Panc1 (cell line): ENCODE results near the gene WLS. TPM values are rescaled to one million over a fixed set of nuclear protein-coding genes. Genes with fewer than 3 reads are reported as not detected.

ENCODE experiments used
- ATAC-seq: fragments of 200-7000 bp; cut with Tn5 transposase; 2 replicates; pipeline ENCODE4 v1.9.1; 2020; ENCODE audit warnings: mild to moderate bottlenecking, moderate library complexity
- BruUV-seq: library from RNA; stranded (reverse); fragments of 400-500 nt; replicated peaks from 2 replicates; lab custom pipeline; 2021; lab: Mats Ljungman, UMichigan
- CTCF ChIA-PET: fragments of 300-600 bp; sonication (Branson Sonifier 250); formaldehyde crosslinking; loops from one replicate; lab custom pipeline; 2022; ENCODE audit warnings: antibody characterized with exemption; lab: Charles Lee
- POLR2A ChIA-PET: fragments of 300-600 bp; sonication (Branson Sonifier 250); formaldehyde crosslinking; loops from one replicate; lab custom pipeline; 2022; ENCODE audit warnings: antibody characterized with exemption; lab: Charles Lee
- DNase-seq: peaks from one replicate; pipeline ENCODE4 v3.0.0-alpha.2; 2010; ENCODE audit warnings: low read depth, low spot score
- H3K27ac ChIP-seq: 2 replicates; pipeline ENCODE4 v1.5.1; 2011; ENCODE audit warnings: mild to moderate bottlenecking, low read length, inconsistent platforms
- H3K27me3 ChIP-seq: fragments of 200-500 bp; sonication (Bioruptor generic); 2 replicates; pipeline ENCODE4 v1.6.0; 2014; ENCODE audit warnings: low read length, inconsistent platforms; ENCODE audit not compliant: control insufficient read depth, insufficient read depth
- H3K36me3 ChIP-seq: fragments of 200-500 bp; sonication (Bioruptor generic); 2 replicates; pipeline ENCODE4 v1.5.1; 2014; ENCODE audit warnings: inconsistent platforms, mild to moderate bottlenecking, low read length, moderate library complexity; ENCODE audit not compliant: control insufficient read depth, insufficient read depth
- H3K4me1 ChIP-seq: 2 replicates; pipeline ENCODE4 v1.5.1; 2011; ENCODE audit warnings: inconsistent platforms, mild to moderate bottlenecking, low read length, moderate library complexity; ENCODE audit not compliant: control insufficient read depth, insufficient read depth
- H3K4me3 ChIP-seq, 2 experiments: 2 replicates each; pipeline ENCODE4 v1.5.1; 2011 to 2012; ENCODE audit warnings: low read depth in 2 of 2, low read length in 2 of 2, mild to moderate bottlenecking in 2 of 2, inconsistent platforms in 1 of 2, moderate library complexity in 1 of 2
- H3K9me3 ChIP-seq: fragments of 200-500 bp; sonication (Bioruptor generic); 2 replicates; pipeline ENCODE4 v1.5.1; 2014; ENCODE audit warnings: low read depth, mild to moderate bottlenecking, inconsistent platforms, low read length, moderate library complexity; ENCODE audit not compliant: control insufficient read depth, insufficient read depth
- CTCF ChIP-seq: fragments of 450-650 bp; IDR thresholded peaks from 2 replicates; pipeline ENCODE4 v1.5.1; 2017; ENCODE audit warnings: mild to moderate bottlenecking
- POLR2AphosphoS5 ChIP-seq: IDR thresholded peaks from 2 replicates; pipeline ENCODE4 v1.6.1; 2012; ENCODE audit warnings: mild to moderate bottlenecking, low read depth, low read length, moderate library complexity
- REST ChIP-seq, 2 experiments: IDR thresholded peaks; 2 replicates each; pipeline ENCODE4 v1.6.1; 2011 to 2012; ENCODE audit warnings: low read depth in 2 of 2, control low read depth in 1 of 2, low read length in 1 of 2, mild to moderate bottlenecking in 1 of 2, moderate library complexity in 1 of 2; ENCODE audit not compliant: insufficient read depth in 1 of 2
- SIN3A ChIP-seq: IDR thresholded peaks from 2 replicates; pipeline ENCODE4 v1.6.1; 2012; ENCODE audit warnings: low read depth, mild to moderate bottlenecking, low read length, moderate library complexity, borderline replicate concordance; ENCODE audit not compliant: insufficient read depth
- TCF7L2 ChIP-seq: IDR thresholded peaks from 2 replicates; pipeline ENCODE4 v1.6.1; 2011; ENCODE audit warnings: mild to moderate bottlenecking, low read depth, low read length, inconsistent platforms
- in situ Hi-C: cut with HindIII; loops from 2 replicates; pipeline ENCODE4 v1.10.0; 2016; ENCODE audit warnings: low sequenced_read_pairs, low pct_unique_long_range_greater_than_20kb
- intact Hi-C: fragments of 100-400 bp; cut with micrococcal nuclease; formaldehyde crosslinking; loops from one replicate; pipeline ENCODE4 v1.10.0; 2022; ENCODE audit not compliant: unreplicated experiment
- total RNA-seq: library from RNA; stranded (reverse); gene quantifications from one replicate; pipeline ENCODE4 v1.2.1, GENCODE V29; 2021; ENCODE audit not compliant: unreplicated experiment

Gene WLS
- total RNA-seq, 1 experiment from 2014 or later: 29.6 TPM

GRCh38 chr1:68191717-68192116 lies 40.6 kb downstream of the WLS start:
- intact Hi-C loops: no loop called here
- TF ChIP-seq POLR2AphosphoS5 (no peak), SIN3A (no peak), TCF7L2 (no peak), CTCF (no peak), REST (IDR thresholded peaks at IDR 0.05; ENCODE audit: insufficient read depth in 1 of 2, low read depth in 2 of 2, low read length in 1 of 2) (no peak)
- POLR2A ChIA-PET: no interaction called here
- DNase-seq (no peak), ATAC-seq (no peak)
- Histone ChIP-seq H3K36me3 (no peaks in the 10 kb centered on the region), H3K4me3 (no peak overlapping the region), H3K27ac (no peak overlapping the region), H3K9me3 (no peaks in the 10 kb centered on the region), H3K27me3 (no peaks in the 10 kb centered on the region), H3K4me1 (no peaks in the 10 kb centered on the region)
- no TSS peak for BruUV-seq
- CTCF ChIA-PET: no interaction called here
- in situ Hi-C loops: no loop called here

GRCh38 chr1:68188644-68189340 lies 43.5 kb downstream of the WLS start:
- BruUV-seq: no TSS peak
- no peak overlapping the region for H3K4me3 ChIP-seq
- TF ChIP-seq TCF7L2 (no peak), SIN3A (no peak), CTCF (no peak), REST (IDR thresholded peaks at IDR 0.05; ENCODE audit: insufficient read depth in 1 of 2, low read depth in 2 of 2, low read length in 1 of 2) (no peak), POLR2AphosphoS5 (no peak)
- ATAC-seq (no peak), DNase-seq (no peak)
- ChIA-PET CTCF (no interaction called here), POLR2A (no interaction called here)
- H3K27me3 ChIP-seq: no peaks in the 10 kb centered on the region
- intact Hi-C loops (no loop called here), in situ Hi-C loops (no loop called here)
- no peak overlapping the region for H3K27ac ChIP-seq
- no peaks in the 10 kb centered on the region for H3K4me1 ChIP-seq
- no peaks in the 10 kb centered on the region for H3K9me3 ChIP-seq
- no peaks in the 10 kb centered on the region for H3K36me3 ChIP-seq
